Lung (tissue), 12 donors: ENCODE results near the gene ZNF175. TPM values are rescaled to one million over a fixed set of nuclear protein-coding genes. Genes with fewer than 3 reads are reported as not detected.

ENCODE experiments used
- ATAC-seq: fragments of 200-7000 bp; cut with Tn5 transposase; one replicate; pipeline ENCODE4 v1.9.1; 2020; ENCODE audit warnings: moderate number of reproducible peaks; ENCODE audit not compliant: insufficient read depth, low FRiP score
- DNase-seq, 3 donors: peaks; one replicate each; pipeline ENCODE4 v3.0.0-alpha.2; 2013 to 2017
- H3K27ac ChIP-seq, 2 donors: one replicate each; pipeline ENCODE4 v1.5.1; 2013; ENCODE audit warnings: mild to moderate bottlenecking in 2 of 2, moderate library complexity in 2 of 2, control low read depth in 1 of 2, inconsistent platforms in 1 of 2, low read depth in 1 of 2, low read length in 1 of 2
- H3K27me3 ChIP-seq, 3 donors: one replicate each; pipeline ENCODE4 v1.5.1; 2013; ENCODE audit warnings: low read length in 2 of 3; ENCODE audit not compliant: control insufficient read depth in 3 of 3, insufficient read depth in 3 of 3
- H3K36me3 ChIP-seq, 4 donors: one replicate each; pipeline ENCODE4 v1.5.1; 2013; ENCODE audit warnings: low read length in 4 of 4, mild to moderate bottlenecking in 1 of 4, moderate library complexity in 1 of 4; ENCODE audit not compliant: control insufficient read depth in 4 of 4, insufficient read depth in 4 of 4
- H3K4me1 ChIP-seq, 5 donors: one replicate each; pipeline ENCODE4 v1.5.1; 2013; ENCODE audit warnings: low read length in 5 of 5, mild to moderate bottlenecking in 2 of 5, moderate library complexity in 1 of 5; ENCODE audit not compliant: control insufficient read depth in 5 of 5, insufficient read depth in 5 of 5
- H3K4me3 ChIP-seq: one replicate; pipeline ENCODE4 v1.5.1; 2013; ENCODE audit warnings: mild to moderate bottlenecking, control low read depth, moderate library complexity
- H3K9ac ChIP-seq, 2 donors: one replicate each; pipeline ENCODE4 v1.5.1; 2013; ENCODE audit warnings: low read length in 2 of 2, control low read depth in 1 of 2; ENCODE audit not compliant: insufficient read depth in 1 of 2
- H3K9me3 ChIP-seq, 4 donors: one replicate each; pipeline ENCODE4 v1.5.1; 2013; ENCODE audit warnings: low read length in 3 of 4, mild to moderate bottlenecking in 1 of 4, moderate library complexity in 1 of 4; ENCODE audit not compliant: control insufficient read depth in 4 of 4, insufficient read depth in 3 of 4
- CTCF ChIP-seq: IDR thresholded peaks from 2 replicates; pipeline ENCODE4 v1.5.1; 2012; ENCODE audit warnings: mild to moderate bottlenecking; ENCODE audit errors: control extremely low read depth, extremely low read depth
- WGBS, 2 donors: extraction: QIAGEN DNeasy Blood & Tissue Kit; methylation state at CpG; one replicate each; pipeline ENCODE4 v1.1.7; 2013; 5-methylcytosine and 5-hydroxymethylcytosine counted together
- polyA plus RNA-seq, 2 donors: library from polyadenylated mRNA; stranded (reverse); fragments of 200-250 nt; gene quantifications; one replicate each; pipeline ENCODE4 v1.2.1, GENCODE V29; 2013
- total RNA-seq, 2 donors: library from RNA; depleted of rRNA in 1 of 2; stranded (reverse); fragments of >200 nt in 1 of 2; gene quantifications; one replicate each; pipeline ENCODE4 v1.2.1, GENCODE V29; 2014 to 2021
- donor health status: control.
- donor health status: control.
- donor health status: Bipolar disorder and iron deficiency.
- donor health status: healthy.
- donor health status: DM: yes; HTN: yes; CAD: no.

ZNF175 gene
- total and polyA plus RNA-seq, 4 donors, result 2.5 to 11.4 (median 5.9) TPM

GRCh38 chr19:51531349-51532315, 39.5 kb upstream of the ZNF175 start, which contains the start of gene SIGLEC6:
Gene SIGLEC6 (minus strand): TSS chr19:51531670. CDS start chr19:51531648, 22 bp downstream.
- Histone ChIP-seq H3K27ac (no peak within 1 kb of the TSS), H3K4me3 (no peak within 1 kb of the TSS), H3K36me3 (no peaks in the 10 kb centered on the region), H3K27me3 (peaks cover 0 to 19% (median 4%) of the 10 kb centered on the region in 3 donors), H3K9me3 (no peaks in the 10 kb centered on the region), H3K4me1 (no peaks in the 10 kb centered on the region), H3K9ac (no peak within 1 kb of the TSS)
- DNase-seq (peak; percentile 9 to 18 (median 18)), ATAC-seq (peak; percentile 79)
- 22 to 31% methylated on average over 25 of the region's 25 CpGs for WGBS, 2 donors
- no peak for TF ChIP-seq CTCF

GRCh38 chr19:51535535-51535934, 35.5 kb upstream of the ZNF175 start:
- 88 to 93% methylated on average over 1 of the region's 1 CpG for WGBS, 2 donors
- no peak for TF ChIP-seq CTCF

GRCh38 chr19:51539821-51540366, 31.2 kb upstream of the ZNF175 start:
- Histone ChIP-seq H3K36me3 (no peaks in the 10 kb centered on the region), H3K9me3 (peaks cover 0 to 15% (median 0%) of the 10 kb centered on the region in 4 donors), H3K4me3 (no peak overlapping the region), H3K4me1 (no peaks in the 10 kb centered on the region), H3K27ac (no peak overlapping the region), H3K9ac (no peak overlapping the region), H3K27me3 (peaks cover 0 to 3% (median 0%) of the 10 kb centered on the region in 3 donors)
- no peak for TF ChIP-seq CTCF
- ATAC-seq (no peak), DNase-seq (no peak)
- WGBS, 2 donors, result 88 to 95% methylated on average over 4 of the region's 4 CpGs

More at GRCh38 chr19:51535535-51535934, 35.5 kb upstream of the ZNF175 start:
- Histone ChIP-seq H3K36me3 (no peaks in the 10 kb centered on the region), H3K27me3 (peaks cover 0 to 22% (median 4%) of the 10 kb centered on the region in 3 donors), H3K4me3 (no peak overlapping the region), H3K9ac (no peak overlapping the region), H3K27ac (no peak overlapping the region), H3K4me1 (no peaks in the 10 kb centered on the region), H3K9me3 (peaks cover 0 to 9% (median 0%) of the 10 kb centered on the region in 4 donors)
- ATAC-seq (no peak), DNase-seq (no peak)
